Measurements from ENCODE around the gene SLC27A5. TPM values are rescaled to one million over a fixed set of nuclear protein-coding genes. Genes with fewer than 3 reads are reported as not detected.

Gene SLC27A5
- polyA plus RNA-seq, 2 of the 4 experiments (the other 2 are of a cell fraction): 30.2 to 37.8 TPM

DNA sequence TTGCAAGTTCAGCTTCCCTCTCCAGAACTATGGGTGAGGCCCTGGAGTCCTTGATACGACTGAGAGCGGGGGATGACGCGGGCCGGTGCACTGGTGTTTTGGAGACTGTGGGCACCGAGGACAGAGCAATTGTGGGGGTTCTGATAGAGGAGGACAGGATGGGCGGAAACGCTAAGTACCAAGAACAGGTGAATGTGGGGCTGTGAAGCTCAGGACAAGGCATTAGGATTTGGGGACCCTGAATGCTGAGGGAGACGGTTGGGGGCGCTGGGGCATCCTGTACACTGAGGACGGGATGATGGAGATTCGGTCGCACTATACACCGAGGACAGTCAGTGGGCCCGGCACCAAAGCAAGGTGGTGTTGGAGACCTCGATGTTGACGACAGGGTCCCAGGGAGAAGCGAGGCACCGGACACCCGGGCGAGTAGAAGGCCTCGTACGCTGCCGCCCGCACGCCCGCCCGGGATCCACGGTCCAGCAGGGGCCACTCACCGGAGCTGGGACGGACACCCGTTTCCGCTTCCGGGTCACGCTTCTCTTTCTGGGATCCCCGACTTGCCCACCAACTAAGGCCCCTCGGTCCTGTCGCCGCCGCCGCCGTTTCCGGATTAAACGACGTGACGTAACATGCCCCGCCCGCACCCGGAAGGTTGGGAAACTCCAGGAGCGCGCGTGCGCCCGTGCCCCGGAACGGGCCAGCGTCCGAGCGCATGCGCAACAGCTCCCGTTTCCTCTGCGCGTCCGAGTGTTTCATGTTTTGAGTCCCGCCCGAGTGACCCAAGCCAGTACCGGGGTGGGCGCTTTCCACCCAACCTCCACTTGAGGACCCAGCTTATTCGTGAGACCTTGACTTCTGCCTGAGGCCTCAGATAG lies 42.9 kb upstream of the SLC27A5 start, which contains the start of gene CHMP2A (continued):
- no peak for TF ChIP-seq CHD2 (IDR thresholded peaks at IDR 0.05; ENCODE audit: low read length, partially characterized antibody)
- peak; percentile 84 for TF ChIP-seq HOXB5 (CRISPR knock-in tag; IDR thresholded peaks at IDR 0.05)
- TF ChIP-seq EHF (CRISPR knock-in tag; IDR thresholded peaks at IDR 0.05): no peak
- peak; percentile 81 to 98 for TF ChIP-seq JUN (IDR thresholded peaks at IDR 0.05)
- TF ChIP-seq CEBPB (IDR thresholded peaks at IDR 0.05): peak; percentile 72 to 95; a peak in 3 of 4 replicates
- peak; percentile 84 for TF ChIP-seq MYC (IDR thresholded peaks at IDR 0.05; ENCODE audit: borderline replicate concordance, low read length)
- no peak for TF ChIP-seq RNF2 (IDR thresholded peaks at IDR 0.05; ENCODE audit: borderline replicate concordance, low read depth)
- TF ChIP-seq FOSB (CRISPR knock-in tag; IDR thresholded peaks at IDR 0.05): peak; percentile 89
- no peak for TF ChIP-seq KDM1A (IDR thresholded peaks at IDR 0.05; ENCODE audit: low read depth)
- TF ChIP-seq, protein P1, sequence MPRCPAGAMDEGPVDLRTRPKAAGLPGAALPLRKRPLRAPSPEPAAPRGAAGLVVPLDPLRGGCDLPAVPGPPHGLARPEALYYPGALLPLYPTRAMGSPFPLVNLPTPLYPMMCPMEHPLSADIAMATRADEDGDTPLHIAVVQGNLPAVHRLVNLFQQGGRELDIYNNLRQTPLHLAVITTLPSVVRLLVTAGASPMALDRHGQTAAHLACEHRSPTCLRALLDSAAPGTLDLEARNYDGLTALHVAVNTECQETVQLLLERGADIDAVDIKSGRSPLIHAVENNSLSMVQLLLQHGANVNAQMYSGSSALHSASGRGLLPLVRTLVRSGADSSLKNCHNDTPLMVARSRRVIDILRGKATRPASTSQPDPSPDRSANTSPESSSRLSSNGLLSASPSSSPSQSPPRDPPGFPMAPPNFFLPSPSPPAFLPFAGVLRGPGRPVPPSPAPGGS (IDR thresholded peaks at IDR 0.05): peak; percentile 70; the same call in 2 of the 3 replicates
- TF ChIP-seq MAZ (IDR thresholded peaks at IDR 0.05; ENCODE audit: borderline replicate concordance, low read depth, low read length): peak; percentile 96
- TF ChIP-seq RARB (CRISPR knock-in tag; IDR thresholded peaks at IDR 0.05): peak; percentile 92

DNA sequence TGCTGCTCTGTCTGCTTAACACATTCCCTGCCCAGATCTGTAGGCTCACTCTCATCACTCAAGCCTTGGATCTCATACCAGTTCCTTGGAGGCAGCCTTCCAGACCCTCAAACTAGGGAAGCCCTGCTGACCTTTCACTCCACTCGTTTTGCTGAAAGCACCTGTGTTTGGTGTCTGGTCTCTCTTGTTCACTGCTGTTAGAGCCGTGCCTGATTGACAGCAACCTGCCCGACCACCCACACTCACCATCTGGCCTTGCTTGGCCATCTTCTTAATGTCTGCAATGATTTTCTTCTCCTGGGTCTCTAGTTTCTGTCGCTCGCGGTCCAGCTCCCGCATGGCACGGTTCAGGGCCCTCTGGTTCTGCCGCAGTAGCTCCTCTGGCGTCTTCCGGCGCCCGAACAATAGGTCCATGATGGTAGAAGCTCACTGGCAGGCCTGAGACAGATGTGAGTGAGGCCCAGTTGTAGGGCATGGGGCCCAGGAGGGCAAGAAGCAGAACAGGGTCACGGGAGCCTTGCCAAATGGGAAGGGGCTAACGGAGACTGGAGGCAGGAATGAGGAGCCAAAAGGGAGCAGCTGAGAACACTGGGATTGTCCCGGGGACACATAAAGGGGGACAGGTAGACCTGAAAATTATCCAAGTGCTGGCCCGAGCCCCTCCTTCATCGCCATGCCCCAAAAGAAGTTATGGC lies 42.2 kb upstream of the SLC27A5 start:
- H3K4me2 ChIP-seq: peak overlapping the region; percentile 91
- CTCF ChIA-PET: interaction anchor here (0.5 to 13.8 kb wide), 5 partner anchors 9 to 48 kb away, joined by 3 to 222 read pairs (median 4); partner anchors contain the start of genes TRIM28 and ZBTB45
- H3K4me3 ChIP-seq: peak overlapping the region; percentile 67
- DNase-seq (ENCODE audit: low read depth in 1 of 2, low spot score in 1 of 2) (no peak), FAIRE-seq (no peak), ATAC-seq (no peak; a peak in 1 of 6 replicates)
- H3K4me1 ChIP-seq: peaks cover 30% of the 10 kb centered on the region
- TF ChIP-seq, protein P2, sequence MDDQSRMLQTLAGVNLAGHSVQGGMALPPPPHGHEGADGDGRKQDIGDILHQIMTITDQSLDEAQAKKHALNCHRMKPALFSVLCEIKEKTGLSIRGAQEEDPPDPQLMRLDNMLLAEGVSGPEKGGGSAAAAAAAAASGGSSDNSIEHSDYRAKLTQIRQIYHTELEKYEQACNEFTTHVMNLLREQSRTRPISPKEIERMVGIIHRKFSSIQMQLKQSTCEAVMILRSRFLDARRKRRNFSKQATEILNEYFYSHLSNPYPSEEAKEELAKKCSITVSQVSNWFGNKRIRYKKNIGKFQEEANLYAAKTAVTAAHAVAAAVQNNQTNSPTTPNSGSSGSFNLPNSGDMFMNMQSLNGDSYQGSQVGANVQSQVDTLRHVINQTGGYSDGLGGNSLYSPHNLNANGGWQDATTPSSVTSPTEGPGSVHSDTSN (IDR thresholded peaks at IDR 0.05): peak; percentile 6; the same call in 1 of the 2 replicates
- no peak for TF ChIP-seq HOXB5 (CRISPR knock-in tag; IDR thresholded peaks at IDR 0.05)
- 82% methylated on average over 18 of the region's 18 CpGs for WGBS (ENCODE audit: missing lambda C conversion rate)
- H3K9me3 ChIP-seq: no peaks in the 10 kb centered on the region
- H3K27ac ChIP-seq: peak overlapping the region; percentile 88 to 93
- POLR2A ChIA-PET: interaction anchor here (1.1 to 6.8 kb wide), 4 partner anchors 9 to 38 kb away, joined by 3 to 103 read pairs (median 44); partner anchors contain the start of genes TRIM28 and ZBTB45

DNA sequence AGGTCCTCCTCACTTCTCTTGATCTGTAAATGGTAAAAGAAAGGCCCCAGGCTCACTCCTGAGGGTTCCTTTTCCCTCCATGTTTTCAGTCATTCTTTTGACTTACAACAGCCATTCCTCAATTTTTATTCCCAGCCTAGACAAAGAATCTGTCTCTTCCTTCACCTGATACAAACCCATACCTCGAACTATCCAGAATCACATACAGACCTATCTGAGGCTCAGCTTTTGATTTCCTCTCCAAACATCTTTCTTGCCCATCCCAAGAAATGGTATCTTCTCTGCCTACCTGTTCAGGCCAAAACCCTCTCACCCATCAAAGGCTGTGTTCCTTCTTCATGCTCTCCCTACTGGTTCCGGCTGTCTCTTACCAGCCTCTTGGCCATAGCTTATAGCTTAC lies 40.9 kb upstream of the SLC27A5 start:
- CTCF ChIA-PET: interaction anchor here (0.6 to 13.8 kb wide), 2 partner anchors 15 to 33 kb away, joined by 3 to 222 read pairs; partner anchors contain the start of gene ZBTB45
- H3K9me3 ChIP-seq: no peaks in the 10 kb centered on the region
- no peak overlapping the region for H3K4me2 ChIP-seq
- no peak overlapping the region for H3K27ac ChIP-seq
- POLR2A ChIA-PET: interaction anchor here (0.9 to 6.8 kb wide), 4 partner anchors 8 to 39 kb away, joined by 3 to 103 read pairs (median 44); partner anchors contain the start of genes TRIM28 and ZBTB45
- FAIRE-seq: no peak
- TF ChIP-seq SREBF2 (IDR thresholded peaks at IDR 0.05) (no peak), NFE2L2 (conservative IDR thresholded peaks at IDR 0.05; ENCODE audit: low read length) (no peak), TFCP2L1 (CRISPR knock-in tag; IDR thresholded peaks at IDR 0.05) (no peak), FOSL2 (IDR thresholded peaks at IDR 0.05) (no peak), FOSL2 (CRISPR knock-in tag; IDR thresholded peaks at IDR 0.05) (no peak), NR3C1 (IDR thresholded peaks at IDR 0.05) (no peak), EP300 (IDR thresholded peaks at IDR 0.05) (no peak), HDAC2 (IDR thresholded peaks at IDR 0.05) (no peak), JUNB (IDR thresholded peaks at IDR 0.05) (no peak), MAZ (IDR thresholded peaks at IDR 0.05; ENCODE audit: borderline replicate concordance, low read depth, low read length) (no peak), JUN (IDR thresholded peaks at IDR 0.05) (no peak), PHF8 (IDR thresholded peaks at IDR 0.05; ENCODE audit: borderline replicate concordance, low read depth) (no peak)
- TF ChIP-seq, protein P1 (IDR thresholded peaks at IDR 0.05): no peak
- TF ChIP-seq, protein P2 (IDR thresholded peaks at IDR 0.05): no peak
- TF ChIP-seq, protein P3, sequence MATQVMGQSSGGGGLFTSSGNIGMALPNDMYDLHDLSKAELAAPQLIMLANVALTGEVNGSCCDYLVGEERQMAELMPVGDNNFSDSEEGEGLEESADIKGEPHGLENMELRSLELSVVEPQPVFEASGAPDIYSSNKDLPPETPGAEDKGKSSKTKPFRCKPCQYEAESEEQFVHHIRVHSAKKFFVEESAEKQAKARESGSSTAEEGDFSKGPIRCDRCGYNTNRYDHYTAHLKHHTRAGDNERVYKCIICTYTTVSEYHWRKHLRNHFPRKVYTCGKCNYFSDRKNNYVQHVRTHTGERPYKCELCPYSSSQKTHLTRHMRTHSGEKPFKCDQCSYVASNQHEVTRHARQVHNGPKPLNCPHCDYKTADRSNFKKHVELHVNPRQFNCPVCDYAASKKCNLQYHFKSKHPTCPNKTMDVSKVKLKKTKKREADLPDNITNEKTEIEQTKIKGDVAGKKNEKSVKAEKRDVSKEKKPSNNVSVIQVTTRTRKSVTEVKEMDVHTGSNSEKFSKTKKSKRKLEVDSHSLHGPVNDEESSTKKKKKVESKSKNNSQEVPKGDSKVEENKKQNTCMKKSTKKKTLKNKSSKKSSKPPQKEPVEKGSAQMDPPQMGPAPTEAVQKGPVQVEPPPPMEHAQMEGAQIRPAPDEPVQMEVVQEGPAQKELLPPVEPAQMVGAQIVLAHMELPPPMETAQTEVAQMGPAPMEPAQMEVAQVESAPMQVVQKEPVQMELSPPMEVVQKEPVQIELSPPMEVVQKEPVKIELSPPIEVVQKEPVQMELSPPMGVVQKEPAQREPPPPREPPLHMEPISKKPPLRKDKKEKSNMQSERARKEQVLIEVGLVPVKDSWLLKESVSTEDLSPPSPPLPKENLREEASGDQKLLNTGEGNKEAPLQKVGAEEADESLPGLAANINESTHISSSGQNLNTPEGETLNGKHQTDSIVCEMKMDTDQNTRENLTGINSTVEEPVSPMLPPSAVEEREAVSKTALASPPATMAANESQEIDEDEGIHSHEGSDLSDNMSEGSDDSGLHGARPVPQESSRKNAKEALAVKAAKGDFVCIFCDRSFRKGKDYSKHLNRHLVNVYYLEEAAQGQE (IDR thresholded peaks at IDR 0.05): no peak
- DNase-seq (ENCODE audit: low read depth in 1 of 2, low spot score in 1 of 2): no peak
- no peak for ATAC-seq
- peaks cover 30% of the 10 kb centered on the region for H3K4me1 ChIP-seq
- 84% methylated on average over 2 of the region's 2 CpGs for WGBS (ENCODE audit: missing lambda C conversion rate)
- no peak overlapping the region for H3K4me3 ChIP-seq

Measured in A549 (cell line).